ENCODE measurements around the gene APC2. TPM values are rescaled to one million over a fixed set of nuclear protein-coding genes. Genes with fewer than 3 reads are reported as not detected.

Gene APC2
- total and polyA plus RNA-seq, 2 donors (not counting 1 experiment from before 2014, with no cell fraction given), result 0.12 to 0.16 TPM

DNA sequence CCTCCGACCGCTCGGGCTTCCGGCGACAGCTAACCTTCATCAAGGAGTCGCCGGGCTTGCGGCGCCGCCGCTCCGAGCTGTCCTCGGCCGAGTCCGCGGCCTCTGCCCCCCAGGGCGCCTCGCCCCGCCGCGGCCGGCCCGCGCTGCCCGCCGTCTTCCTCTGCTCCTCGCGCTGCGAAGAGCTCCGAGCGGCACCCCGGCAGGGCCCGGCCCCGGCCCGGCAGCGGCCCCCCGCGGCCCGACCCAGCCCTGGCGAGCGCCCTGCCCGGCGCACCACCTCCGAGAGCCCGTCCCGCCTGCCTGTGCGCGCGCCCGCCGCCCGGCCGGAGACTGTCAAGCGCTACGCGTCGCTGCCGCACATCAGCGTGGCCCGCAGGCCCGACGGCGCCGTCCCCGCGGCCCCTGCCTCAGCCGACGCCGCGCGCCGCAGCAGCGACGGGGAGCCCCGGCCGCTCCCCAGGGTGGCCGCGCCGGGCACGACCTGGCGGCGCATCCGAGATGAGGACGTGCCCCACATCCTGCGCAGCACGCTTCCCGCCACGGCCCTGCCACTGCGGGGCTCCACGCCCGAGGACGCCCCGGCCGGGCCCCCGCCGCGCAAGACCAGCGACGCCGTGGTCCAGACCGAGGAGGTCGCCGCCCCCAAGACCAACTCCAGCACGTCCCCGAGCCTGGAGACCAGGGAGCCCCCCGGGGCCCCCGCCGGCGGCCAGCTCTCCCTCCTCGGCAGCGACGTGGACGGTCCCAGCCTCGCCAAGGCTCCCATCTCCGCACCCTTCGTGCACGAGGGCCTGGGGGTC, 19.5 kb downstream of the APC2 start:
- peaks cover 89% of the 10 kb centered on the region for H4K20me1 ChIP-seq (ENCODE audit: control insufficient read depth, insufficient read depth, low read length, poor library complexity, severe bottlenecking)
- Mint-ChIP-seq H3K9me3 (ENCODE audit: insufficient read depth) (no peaks in the 10 kb centered on the region), H3K27me3 (peaks cover 3% of the 10 kb centered on the region), H3K4me3 (peak overlapping the region; percentile 80), H3K4me1 (peaks cover 20% of the 10 kb centered on the region), H3K27ac (no peak overlapping the region)
- ATAC-seq (ENCODE audit: low read depth), result peak; percentile 3
- no peak for TF ChIP-seq EZH2 (IDR thresholded peaks at IDR 0.05; ENCODE audit: borderline replicate concordance, insufficient read depth, low read depth, low read length, poor library complexity, severe bottlenecking)
- TF ChIP-seq, protein P1, sequence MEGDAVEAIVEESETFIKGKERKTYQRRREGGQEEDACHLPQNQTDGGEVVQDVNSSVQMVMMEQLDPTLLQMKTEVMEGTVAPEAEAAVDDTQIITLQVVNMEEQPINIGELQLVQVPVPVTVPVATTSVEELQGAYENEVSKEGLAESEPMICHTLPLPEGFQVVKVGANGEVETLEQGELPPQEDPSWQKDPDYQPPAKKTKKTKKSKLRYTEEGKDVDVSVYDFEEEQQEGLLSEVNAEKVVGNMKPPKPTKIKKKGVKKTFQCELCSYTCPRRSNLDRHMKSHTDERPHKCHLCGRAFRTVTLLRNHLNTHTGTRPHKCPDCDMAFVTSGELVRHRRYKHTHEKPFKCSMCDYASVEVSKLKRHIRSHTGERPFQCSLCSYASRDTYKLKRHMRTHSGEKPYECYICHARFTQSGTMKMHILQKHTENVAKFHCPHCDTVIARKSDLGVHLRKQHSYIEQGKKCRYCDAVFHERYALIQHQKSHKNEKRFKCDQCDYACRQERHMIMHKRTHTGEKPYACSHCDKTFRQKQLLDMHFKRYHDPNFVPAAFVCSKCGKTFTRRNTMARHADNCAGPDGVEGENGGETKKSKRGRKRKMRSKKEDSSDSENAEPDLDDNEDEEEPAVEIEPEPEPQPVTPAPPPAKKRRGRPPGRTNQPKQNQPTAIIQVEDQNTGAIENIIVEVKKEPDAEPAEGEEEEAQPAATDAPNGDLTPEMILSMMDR (IDR thresholded peaks at IDR 0.05), result no peak
- H2AFZ ChIP-seq (ENCODE audit: insufficient read depth, low read depth, low read length, poor library complexity, severe bottlenecking), result no peak overlapping the region
- H3K4me1 ChIP-seq (ENCODE audit: control insufficient read depth in 2 of 2, insufficient read depth in 2 of 2, low read length in 2 of 2), result peaks cover 55 to 68% of the 10 kb centered on the region in 2 donors
- no peak overlapping the region for H3K27ac ChIP-seq (ENCODE audit: low read length in 2 of 2)
- WGBS (ENCODE audit: insufficient coverage), result 1% methylated on average over 117 of the region's 117 CpGs
- H3K4me3 ChIP-seq (ENCODE audit: control extremely low read depth in 1 of 5, extremely low read depth in 1 of 5, insufficient read depth in 1 of 5, low read depth in 2 of 5, low read length in 4 of 5), result peak overlapping the region in 3 of 5 experiments; percentile 51 to 55 (median 55)
- no peaks in the 10 kb centered on the region for H3K36me3 ChIP-seq (replicated peaks in 1 of 2; ENCODE audit: control extremely low read depth in 1 of 2, control insufficient read depth in 1 of 2, extremely low read depth in 1 of 2, insufficient read depth in 2 of 2, low read length in 1 of 2)
- H3K79me2 ChIP-seq (ENCODE audit: control insufficient read depth, insufficient read depth, low read length), result peaks cover 15% of the 10 kb centered on the region
- H3K9me3 ChIP-seq (ENCODE audit: control extremely low read depth in 1 of 3, control insufficient read depth in 2 of 3, insufficient read depth in 1 of 3, low read length in 2 of 3), result peaks cover 0 to 9% (median 0%) of the 10 kb centered on the region in 3 donors
- ChIA-PET POLR2A (interaction anchor here (1.2 kb wide), 1 partner anchor 20 kb away, joined by 3 read pairs; no protein-coding TSS in a partner anchor), CTCF (interaction anchor here (0.8 to 2.3 kb wide), 3 partner anchors 15 to 203 kb away, joined by 3 to 11 read pairs (median 3); no protein-coding TSS in a partner anchor)
- H3K9ac ChIP-seq (ENCODE audit: low read length), result peak overlapping the region; percentile 66
- intact Hi-C loops (cut with micrococcal nuclease), result loop anchor here (2.0 kb wide), 1 partner anchor 21 kb away; the partner anchor contains the start of genes PCSK4 and REEP6
- peak overlapping the region; percentile 98 for H3K4me2 ChIP-seq (replicated peaks; ENCODE audit: low read depth, low read length, poor library complexity, severe bottlenecking)
- H3K27me3 ChIP-seq (replicated peaks in 1 of 4; ENCODE audit: control extremely low read depth in 1 of 4, control insufficient read depth in 3 of 4, insufficient read depth in 4 of 4, low read length in 3 of 4), result peaks cover 0 to 62% (median 18%) of the 10 kb centered on the region in 4 experiments
- DNase-seq, result peak; percentile 64

DNA sequence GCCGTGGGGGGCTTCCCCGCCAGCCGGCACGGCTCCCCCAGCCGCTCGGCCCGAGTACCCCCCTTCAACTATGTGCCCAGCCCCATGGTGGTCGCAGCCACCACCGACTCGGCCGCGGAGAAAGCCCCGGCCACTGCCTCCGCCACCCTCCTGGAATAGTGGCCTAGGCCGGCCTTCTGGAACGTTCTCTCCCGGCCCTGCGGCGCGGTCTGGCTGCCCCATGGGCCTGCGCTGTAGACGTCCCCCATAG, 20.1 kb downstream of the APC2 start:
- Histone ChIP-seq H3K4me2 (replicated peaks; ENCODE audit: low read depth, low read length, poor library complexity, severe bottlenecking) (peak overlapping the region; percentile 98), H3K27me3 (replicated peaks in 1 of 4; ENCODE audit: control extremely low read depth in 1 of 4, control insufficient read depth in 3 of 4, insufficient read depth in 4 of 4, low read length in 3 of 4) (peaks cover 0 to 58% (median 18%) of the 10 kb centered on the region in 4 experiments), H3K4me3 (ENCODE audit: control extremely low read depth in 1 of 5, extremely low read depth in 1 of 5, insufficient read depth in 1 of 5, low read depth in 2 of 5, low read length in 4 of 5) (peak overlapping the region in 4 of 5 experiments; percentile 32 to 55 (median 53)), H2AFZ (ENCODE audit: insufficient read depth, low read depth, low read length, poor library complexity, severe bottlenecking) (peak overlapping the region; percentile 65), H4K20me1 (ENCODE audit: control insufficient read depth, insufficient read depth, low read length, poor library complexity, severe bottlenecking) (peaks cover 93% of the 10 kb centered on the region), H3K4me1 (ENCODE audit: control insufficient read depth in 2 of 2, insufficient read depth in 2 of 2, low read length in 2 of 2) (peaks cover 55 to 68% of the 10 kb centered on the region in 2 donors), H3K79me2 (ENCODE audit: control insufficient read depth, insufficient read depth, low read length) (peaks cover 15% of the 10 kb centered on the region), H3K9me3 (ENCODE audit: control extremely low read depth in 1 of 3, control insufficient read depth in 2 of 3, insufficient read depth in 1 of 3, low read length in 2 of 3) (peaks cover 0 to 8% (median 0%) of the 10 kb centered on the region in 3 donors), H3K9ac (ENCODE audit: low read length) (peak overlapping the region; percentile 66), H3K36me3 (replicated peaks in 1 of 2; ENCODE audit: control extremely low read depth in 1 of 2, control insufficient read depth in 1 of 2, extremely low read depth in 1 of 2, insufficient read depth in 2 of 2, low read length in 1 of 2) (no peaks in the 10 kb centered on the region), H3K27ac (ENCODE audit: low read length in 2 of 2) (no peak overlapping the region)
- POLR2A ChIA-PET, result interaction anchor here (0.8 kb wide), 1 partner anchor 25 kb away, joined by 4 read pairs; no protein-coding TSS in a partner anchor
- DNase-seq (no peak), ATAC-seq (ENCODE audit: low read depth) (no peak)
- Mint-ChIP-seq H3K4me1 (peaks cover 20% of the 10 kb centered on the region), H3K27ac (peak overlapping the region; percentile 63), H3K27me3 (peaks cover 3% of the 10 kb centered on the region), H3K9me3 (ENCODE audit: insufficient read depth) (no peaks in the 10 kb centered on the region), H3K4me3 (peak overlapping the region; percentile 80)
- intact Hi-C loops (cut with micrococcal nuclease), result loop anchor here (2.0 kb wide), 1 partner anchor 21 kb away; the partner anchor contains the start of genes PCSK4 and REEP6
- WGBS (ENCODE audit: insufficient coverage), result 10% methylated on average over 22 of the region's 22 CpGs
- TF ChIP-seq, protein P1 (IDR thresholded peaks at IDR 0.05), result no peak
- TF ChIP-seq EZH2 (IDR thresholded peaks at IDR 0.05; ENCODE audit: borderline replicate concordance, insufficient read depth, low read depth, low read length, poor library complexity, severe bottlenecking), result no peak
- CTCF ChIA-PET, result interaction anchor here (2.3 kb wide), 1 partner anchor 26 kb away, joined by 11 read pairs; no protein-coding TSS in a partner anchor
